ENCODE measurements around the gene DGLUCY.

DNA sequence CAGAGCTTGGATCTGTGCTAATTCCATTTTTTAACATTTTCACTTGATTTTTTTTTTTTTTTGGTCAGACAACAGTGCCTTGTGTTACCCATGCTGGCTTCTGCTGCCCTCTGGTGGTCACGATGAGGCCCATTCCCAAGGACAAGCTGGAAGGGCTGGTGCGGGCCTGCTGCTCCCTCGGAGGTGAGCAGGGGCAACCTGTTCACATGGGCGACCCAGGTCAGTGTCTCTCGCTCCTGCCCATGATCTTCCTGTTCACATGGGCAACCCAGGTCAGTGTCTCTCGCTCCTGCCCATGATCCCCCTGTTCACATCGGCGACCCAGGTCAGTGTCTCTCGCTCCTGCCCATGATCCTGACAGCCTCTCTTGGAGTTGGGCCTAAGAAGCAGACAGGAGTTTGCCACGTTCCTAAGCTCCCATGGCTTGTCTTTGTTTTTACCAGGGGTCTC is 59.4 kb downstream of the DGLUCY start:
- peak; percentile 95 for TF ChIP-seq CTCF (conservative IDR thresholded peaks at IDR 0.05; ENCODE audit: low read depth, low read length)
- no peak for TF ChIP-seq EZH2 (IDR thresholded peaks at IDR 0.05; ENCODE audit: borderline replicate concordance, low read depth, low read length, poor library complexity, severe bottlenecking)
